ENCODE results near the gene FUBP3. TPM values are rescaled to one million over a fixed set of nuclear protein-coding genes. Genes with fewer than 3 reads are reported as not detected.

FUBP3 gene
- polyA plus RNA-seq, 1 experiment, result 31.2 TPM

- POLR2A ChIA-PET, result no interaction called here
- H3K9me3 ChIP-seq (ENCODE audit: control insufficient read depth, insufficient read depth, low read length), result no peaks in the 10 kb centered on the region
- no peaks in the 10 kb centered on the region for H3K27me3 ChIP-seq (ENCODE audit: control insufficient read depth, insufficient read depth, low read length)
- no peak for DNase-seq (ENCODE audit: low read depth, low spot score)
- no peak overlapping the region for H3K4me3 ChIP-seq (ENCODE audit: low read depth, low read length)
- TF ChIP-seq CTCF (IDR thresholded peaks at IDR 0.05; ENCODE audit: low read depth, low read length), result no peak
- H3K27ac ChIP-seq (ENCODE audit: low read depth, low read length), result no peak overlapping the region
- CTCF ChIA-PET, result no interaction called here
These were observed 54.9 kb downstream of the FUBP3 start for GRCh38 chr9:130634191-130634768.

- CTCF ChIA-PET, result no interaction called here
- H3K4me3 ChIP-seq (ENCODE audit: low read depth, low read length), result no peak overlapping the region
These were observed 55.4 kb downstream of the FUBP3 start for GRCh38 chr9:130634801-130635200.

GRCh38 chr9:130635306-130635705, 55.9 kb downstream of the FUBP3 start:
- CTCF ChIA-PET, result no interaction called here
- no peak for DNase-seq (ENCODE audit: low read depth, low spot score)
- POLR2A ChIA-PET, result no interaction called here
- Histone ChIP-seq H3K27me3 (ENCODE audit: control insufficient read depth, insufficient read depth, low read length) (no peaks in the 10 kb centered on the region), H3K4me3 (ENCODE audit: low read depth, low read length) (no peak overlapping the region), H3K9me3 (ENCODE audit: control insufficient read depth, insufficient read depth, low read length) (no peaks in the 10 kb centered on the region), H3K27ac (ENCODE audit: low read depth, low read length) (no peak overlapping the region)
- no peak for TF ChIP-seq CTCF (IDR thresholded peaks at IDR 0.05; ENCODE audit: low read depth, low read length)

More at GRCh38 chr9:130634801-130635200, 55.4 kb downstream of the FUBP3 start:
- POLR2A ChIA-PET, result no interaction called here
- no peaks in the 10 kb centered on the region for H3K27me3 ChIP-seq (ENCODE audit: control insufficient read depth, insufficient read depth, low read length)
- H3K9me3 ChIP-seq (ENCODE audit: control insufficient read depth, insufficient read depth, low read length), result no peaks in the 10 kb centered on the region
- no peak overlapping the region for H3K27ac ChIP-seq (ENCODE audit: low read depth, low read length)
- no peak for DNase-seq (ENCODE audit: low read depth, low spot score)
- no peak for TF ChIP-seq CTCF (IDR thresholded peaks at IDR 0.05; ENCODE audit: low read depth, low read length)

GRCh38 chr9:130635721-130636647, 56.6 kb downstream of the FUBP3 start:
- TF ChIP-seq CTCF (IDR thresholded peaks at IDR 0.05; ENCODE audit: low read depth, low read length), result no peak
- CTCF ChIA-PET, result no interaction called here

GRCh38 chr9:130636648-130637020, 57.3 kb downstream of the FUBP3 start:
- ChIA-PET POLR2A (no interaction called here), CTCF (interaction anchor here (1.1 kb wide), 1 partner anchor 176 kb away, joined by 5 read pairs; no protein-coding TSS in a partner anchor)
- no peak overlapping the region for H3K27ac ChIP-seq (ENCODE audit: low read depth, low read length)
- H3K9me3 ChIP-seq (ENCODE audit: control insufficient read depth, insufficient read depth, low read length), result peaks cover 2% of the 10 kb centered on the region; the same call in 1 of the 2 replicates
- no peak overlapping the region for H3K4me3 ChIP-seq (ENCODE audit: low read depth, low read length)
- no peaks in the 10 kb centered on the region for H3K27me3 ChIP-seq (ENCODE audit: control insufficient read depth, insufficient read depth, low read length)
- no peak for DNase-seq (ENCODE audit: low read depth, low spot score)
- no peak for TF ChIP-seq CTCF (IDR thresholded peaks at IDR 0.05; ENCODE audit: low read depth, low read length)

More at GRCh38 chr9:130635721-130636647, 56.6 kb downstream of the FUBP3 start:
- no peaks in the 10 kb centered on the region for H3K27me3 ChIP-seq (ENCODE audit: control insufficient read depth, insufficient read depth, low read length)
- no peak for DNase-seq (ENCODE audit: low read depth, low spot score)
- POLR2A ChIA-PET, result no interaction called here
- no peaks in the 10 kb centered on the region for H3K9me3 ChIP-seq (ENCODE audit: control insufficient read depth, insufficient read depth, low read length)
- no peak overlapping the region for H3K4me3 ChIP-seq (ENCODE audit: low read depth, low read length)
- H3K27ac ChIP-seq (ENCODE audit: low read depth, low read length), result no peak overlapping the region

Data from AG04450 (cell line).